Endodermal cell (in vitro differentiated cells): ENCODE measurements around the gene OR52I2. TPM values are rescaled to one million over a fixed set of nuclear protein-coding genes. Genes with fewer than 3 reads are reported as not detected.

Experiments
- DNase-seq: peaks from one replicate; pipeline ENCODE4 v3.0.0-alpha.2; 2017
- H3K27ac ChIP-seq: 2 replicates; pipeline ENCODE4 v1.5.1; 2013; ENCODE audit warnings: mild to moderate bottlenecking, low read depth, low read length, moderate library complexity
- H3K27me3 ChIP-seq: 2 replicates; pipeline ENCODE4 v1.6.1; 2013; ENCODE audit warnings: mild to moderate bottlenecking, low read length, moderate library complexity; ENCODE audit not compliant: insufficient read depth, control insufficient read depth, poor library complexity, severe bottlenecking
- H3K36me3 ChIP-seq: 2 replicates; pipeline ENCODE4 v1.7.0; 2013; ENCODE audit warnings: mild to moderate bottlenecking, low read length, moderate library complexity; ENCODE audit not compliant: control insufficient read depth, insufficient read depth
- H3K4me1 ChIP-seq: one replicate; pipeline ENCODE4 v1.7.0; 2013; ENCODE audit warnings: low read length; ENCODE audit not compliant: control insufficient read depth, insufficient read depth
- H3K4me3 ChIP-seq: 2 replicates; pipeline ENCODE4 v1.5.1; 2013; ENCODE audit warnings: mild to moderate bottlenecking, low read length, moderate library complexity
- H3K9ac ChIP-seq: 2 replicates; pipeline ENCODE4 v1.6.1; 2013; ENCODE audit warnings: mild to moderate bottlenecking, low read length, moderate library complexity; ENCODE audit not compliant: poor library complexity, severe bottlenecking; ENCODE audit errors: extremely low read depth
- H3K9me3 ChIP-seq: 2 replicates; pipeline ENCODE4 v1.6.1; 2013; ENCODE audit warnings: mild to moderate bottlenecking, low read length, moderate library complexity; ENCODE audit not compliant: control insufficient read depth
- H3K27ac Mint-ChIP-seq: 2 replicates; pipeline ENCODE4 v1.8.0; 2020; ENCODE audit warnings: mixed read lengths
- H3K27me3 Mint-ChIP-seq: 2 replicates; pipeline ENCODE4 v1.8.0; 2021; ENCODE audit warnings: mild to moderate bottlenecking, mixed read lengths; ENCODE audit not compliant: insufficient read depth
- H3K36me3 Mint-ChIP-seq: 2 replicates; pipeline ENCODE4 v1.8.0; 2020; ENCODE audit warnings: low read depth, mixed read lengths
- H3K4me1 Mint-ChIP-seq: 2 replicates; pipeline ENCODE4 v1.8.0; 2020; ENCODE audit warnings: mixed read lengths
- H3K4me3 Mint-ChIP-seq: 2 replicates; pipeline ENCODE4 v1.8.0; 2020; ENCODE audit warnings: mild to moderate bottlenecking, moderate library complexity, mixed read lengths
- H3K9me3 Mint-ChIP-seq: 2 replicates; pipeline ENCODE4 v1.8.0; 2020; ENCODE audit warnings: mild to moderate bottlenecking, mixed read lengths
- WGBS, 2 experiments: methylation state at CpG; one replicate each; pipeline versions ENCODE4 v1.1.5 to v1.1.7; 2013; ENCODE audit warnings: missing lambda C conversion rate in 2 of 2, mixed read lengths in 1 of 2; ENCODE audit not compliant: insufficient coverage in 1 of 2, insufficient read length in 1 of 2; 5-methylcytosine and 5-hydroxymethylcytosine counted together
- total RNA-seq, 2 donors: library from RNA; stranded (reverse); fragmentation: NEBNext Ultra II Directional in 1 of 2; extraction: Animal tissue kit (Norgen Biotek cat#: 25700) in 1 of 2; gene quantifications; 2 replicates in 1 of 2; 3 replicates in 1 of 2; pipeline ENCODE4 v1.2.1, GENCODE V29; 2021
- TF ChIP-seq, protein P1 (sequence below): fragments of 200-600 bp; sonication (generic); conservative IDR thresholded peaks from 2 replicates; pipeline ENCODE4 v1.5.0; 2021; ENCODE audit warnings: antibody characterized with exemption, mild to moderate bottlenecking

Gene OR52I2
- total RNA-seq, 2 donors from 2014 or later = not detected

DNA sequence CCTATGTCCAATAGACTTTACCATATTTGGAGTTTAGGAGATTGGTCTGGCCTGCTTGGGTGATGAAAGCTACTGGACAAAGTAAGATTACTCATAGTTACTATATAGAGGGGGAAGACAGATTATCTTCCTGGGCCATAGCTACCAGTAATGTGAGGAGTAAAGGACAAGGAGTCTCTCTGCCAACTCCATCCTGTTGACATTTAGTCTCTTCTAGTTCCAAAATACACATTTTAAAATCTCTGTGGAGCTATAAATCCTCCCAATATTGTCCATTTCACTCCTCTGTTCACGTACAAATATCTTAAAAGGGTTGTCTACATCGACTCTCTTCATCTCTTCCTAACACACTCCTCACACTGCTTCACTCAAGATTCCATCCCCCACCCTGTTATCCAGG lies 54.6 kb downstream of the OR52I2 start:
- Histone ChIP-seq H3K9ac (no peak overlapping the region), H3K4me3 (no peak overlapping the region), H3K9me3 (no peaks in the 10 kb centered on the region), H3K36me3 (no peaks in the 10 kb centered on the region), H3K4me1 (no peaks in the 10 kb centered on the region), H3K27me3 (peaks cover 34% of the 10 kb centered on the region), H3K27ac (no peak overlapping the region)
- H3K36me3 Mint-ChIP-seq = no peaks in the 10 kb centered on the region
- no peak overlapping the region for H3K27ac Mint-ChIP-seq
- 93 to 100% methylated on average over 2 of the region's 2 CpGs for WGBS, 2 experiments
- DNase-seq = no peak
- no peak overlapping the region for H3K4me3 Mint-ChIP-seq
- peaks cover 11% of the 10 kb centered on the region for H3K9me3 Mint-ChIP-seq
- TF ChIP-seq, protein P1, sequence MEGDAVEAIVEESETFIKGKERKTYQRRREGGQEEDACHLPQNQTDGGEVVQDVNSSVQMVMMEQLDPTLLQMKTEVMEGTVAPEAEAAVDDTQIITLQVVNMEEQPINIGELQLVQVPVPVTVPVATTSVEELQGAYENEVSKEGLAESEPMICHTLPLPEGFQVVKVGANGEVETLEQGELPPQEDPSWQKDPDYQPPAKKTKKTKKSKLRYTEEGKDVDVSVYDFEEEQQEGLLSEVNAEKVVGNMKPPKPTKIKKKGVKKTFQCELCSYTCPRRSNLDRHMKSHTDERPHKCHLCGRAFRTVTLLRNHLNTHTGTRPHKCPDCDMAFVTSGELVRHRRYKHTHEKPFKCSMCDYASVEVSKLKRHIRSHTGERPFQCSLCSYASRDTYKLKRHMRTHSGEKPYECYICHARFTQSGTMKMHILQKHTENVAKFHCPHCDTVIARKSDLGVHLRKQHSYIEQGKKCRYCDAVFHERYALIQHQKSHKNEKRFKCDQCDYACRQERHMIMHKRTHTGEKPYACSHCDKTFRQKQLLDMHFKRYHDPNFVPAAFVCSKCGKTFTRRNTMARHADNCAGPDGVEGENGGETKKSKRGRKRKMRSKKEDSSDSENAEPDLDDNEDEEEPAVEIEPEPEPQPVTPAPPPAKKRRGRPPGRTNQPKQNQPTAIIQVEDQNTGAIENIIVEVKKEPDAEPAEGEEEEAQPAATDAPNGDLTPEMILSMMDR = no peak
- no peaks in the 10 kb centered on the region for H3K4me1 Mint-ChIP-seq
- H3K27me3 Mint-ChIP-seq = peaks cover 6% of the 10 kb centered on the region

DNA sequence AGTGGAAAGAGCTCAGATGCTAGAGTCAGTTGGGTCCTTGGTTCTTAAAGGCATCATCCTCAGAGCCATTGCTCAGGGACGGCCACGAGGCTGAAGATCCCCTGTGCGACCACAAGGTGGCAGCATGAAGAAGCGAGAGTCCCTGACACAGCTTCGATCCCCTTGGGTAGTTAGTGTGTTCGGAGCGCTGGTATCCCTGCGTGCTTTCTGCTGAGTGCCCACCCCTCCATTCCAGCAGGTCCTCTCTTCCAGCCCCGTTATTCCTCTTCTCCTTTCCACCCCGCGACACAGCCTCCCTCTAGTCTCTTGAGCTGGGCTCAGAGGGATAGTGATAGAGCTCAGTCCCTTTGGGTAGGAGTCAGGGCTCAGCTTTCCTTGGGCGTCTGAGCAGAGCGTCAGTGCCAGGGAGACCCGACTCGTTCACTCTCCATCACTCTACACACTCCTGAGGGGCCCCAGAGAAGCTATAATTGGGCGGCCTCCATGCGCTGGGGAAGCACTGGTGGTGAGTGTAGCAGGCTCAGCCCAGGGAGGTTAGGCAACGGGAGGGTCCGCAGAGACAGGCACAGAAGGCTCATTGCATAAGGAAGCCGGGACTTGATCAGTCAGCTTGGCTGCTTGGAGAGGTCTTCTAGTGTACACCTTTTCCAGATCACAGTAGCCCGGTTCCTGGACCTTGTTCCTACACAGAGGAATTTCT lies 55.6 kb downstream of the OR52I2 start, which contains the start of gene OR51D1:
OR51D1 (plus strand) TSS at position 516 of the 700 bp plus-strand sequence. CDS start 2,314 bp downstream, outside the sequence.
- Histone ChIP-seq H3K4me3 (no peak within 1 kb of the TSS), H3K9ac (no peak within 1 kb of the TSS), H3K36me3 (no peaks in the 10 kb centered on the region), H3K4me1 (no peaks in the 10 kb centered on the region), H3K27ac (no peak within 1 kb of the TSS), H3K27me3 (peaks cover 34% of the 10 kb centered on the region), H3K9me3 (no peaks in the 10 kb centered on the region)
- Mint-ChIP-seq H3K27ac (no peak within 1 kb of the TSS), H3K4me3 (no peak within 1 kb of the TSS), H3K36me3 (no peaks in the 10 kb centered on the region), H3K27me3 (peaks cover 6% of the 10 kb centered on the region), H3K4me1 (no peaks in the 10 kb centered on the region), H3K9me3 (peaks cover 3% of the 10 kb centered on the region)
- peak; percentile 94 for DNase-seq
- TF ChIP-seq, protein P1 = peak; percentile 95
- WGBS, 2 experiments = 45 to 93% methylated on average over 4 to 21 of the region's 21 CpGs

GRCh38 chr11:4637662-4638047 lies 56.1 kb downstream of the OR52I2 start:
- Histone ChIP-seq H3K9ac (no peak overlapping the region), H3K27ac (no peak overlapping the region), H3K4me1 (no peaks in the 10 kb centered on the region), H3K27me3 (peaks cover 36% of the 10 kb centered on the region), H3K36me3 (no peaks in the 10 kb centered on the region), H3K4me3 (no peak overlapping the region), H3K9me3 (no peaks in the 10 kb centered on the region)
- WGBS, 2 experiments = 93 to 94% methylated on average over 3 of the region's 3 CpGs
- H3K36me3 Mint-ChIP-seq = no peaks in the 10 kb centered on the region
- H3K4me3 Mint-ChIP-seq = no peak overlapping the region
- H3K27ac Mint-ChIP-seq = no peak overlapping the region
- H3K9me3 Mint-ChIP-seq = no peaks in the 10 kb centered on the region
- DNase-seq = no peak
- TF ChIP-seq, protein P1 = no peak
- no peaks in the 10 kb centered on the region for H3K4me1 Mint-ChIP-seq
- H3K27me3 Mint-ChIP-seq = peaks cover 8% of the 10 kb centered on the region
